Tibial nerve (tissue), 4 donors: ENCODE results near the gene ZFY. TPM values are rescaled to one million over a fixed set of nuclear protein-coding genes. Genes with fewer than 3 reads are reported as not detected.

Source experiments
- DNase-seq, 2 donors: peaks; one replicate each; pipeline ENCODE4 v3.0.0-alpha.2; 2019; ENCODE audit warnings: low spot score in 2 of 2
- H3K27ac ChIP-seq, 4 donors: fragments of 200-600 bp; sonication (generic) in 3 of 4; one replicate each; pipeline ENCODE4 v1.5.1; 2017 to 2019; ENCODE audit warnings: mild to moderate bottlenecking in 1 of 4
- H3K27me3 ChIP-seq, 2 donors: fragments of 200-600 bp; sonication (generic) in 1 of 2; one replicate each; pipeline versions ENCODE4 v1.5.1 to v1.6.0; 2017 to 2019
- H3K36me3 ChIP-seq, 3 donors: fragments of 200-600 bp; sonication (generic); one replicate each; pipeline ENCODE4 v1.5.1; 2018 to 2019
- H3K4me1 ChIP-seq, 4 donors: fragments of 200-600 bp; sonication (generic) in 3 of 4; one replicate each; pipeline ENCODE4 v1.5.1; 2017 to 2019
- H3K4me3 ChIP-seq, 4 donors: fragments of 200-600 bp; sonication (generic) in 3 of 4; one replicate each; pipeline ENCODE4 v1.5.1; 2017 to 2019; ENCODE audit warnings: mild to moderate bottlenecking in 1 of 4, moderate library complexity in 1 of 4
- H3K9me3 ChIP-seq, 4 donors: fragments of 200-600 bp; sonication (generic) in 3 of 4; one replicate each; pipeline ENCODE4 v1.5.1; 2017 to 2019
- EP300 ChIP-seq, 2 donors: sonication (generic); formaldehyde crosslinking; IDR thresholded peaks; one replicate each; pipeline ENCODE4 v1.6.1; 2017; ENCODE audit warnings: antibody characterized with exemption in 2 of 2, mild to moderate bottlenecking in 1 of 2
- POLR2A ChIP-seq, 2 donors: fragments of 450-650 bp; IDR thresholded peaks; one replicate each; pipeline ENCODE4 v1.6.1; 2017; ENCODE audit warnings: antibody characterized with exemption in 2 of 2, mild to moderate bottlenecking in 2 of 2, moderate library complexity in 2 of 2
- WGBS, 2 donors: methylation state at CpG; one replicate each; pipeline ENCODE4 v1.1.5; 2018; 5-methylcytosine and 5-hydroxymethylcytosine counted together
- total RNA-seq, 4 donors: library from RNA; depleted of rRNA; stranded (reverse); fragments of >200 nt; gene quantifications; one replicate each; pipeline ENCODE4 v1.1.0, GENCODE V29; 2016
- TF ChIP-seq, protein P1 (sequence below), 5 experiments: fragments of 200-600 bp in 3 of 5; fragments of 450-650 bp in 2 of 5; sonication (generic) in 3 of 5; IDR thresholded peaks; one replicate each; pipeline ENCODE4 v1.5.1; 2016 to 2019; ENCODE audit warnings: antibody characterized with exemption in 5 of 5, mild to moderate bottlenecking in 3 of 5, moderate library complexity in 2 of 5

The ZFY gene
- total RNA-seq, 4 donors from 2014 or later, result 0.30 to 19.2 (median 18.0) TPM; not detected in 1

DNA sequence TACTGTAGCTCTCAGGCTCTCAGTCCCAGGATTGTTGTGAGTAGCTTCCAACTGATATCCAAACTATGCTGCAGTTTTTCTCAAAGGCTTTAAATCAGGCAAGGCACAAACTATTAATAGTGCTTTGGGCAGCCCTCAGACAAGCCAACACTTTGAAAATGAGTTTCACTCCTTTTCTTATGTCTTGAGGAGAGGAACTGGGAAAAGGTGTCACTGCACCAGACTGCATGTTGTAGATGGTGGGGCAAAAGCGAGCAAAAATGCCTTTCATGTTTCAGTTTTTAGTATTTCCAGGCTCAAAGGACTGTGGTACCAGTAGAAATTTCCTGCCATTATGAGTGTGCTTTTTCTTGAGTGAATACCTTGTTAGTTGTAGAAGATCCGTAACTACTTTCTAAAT lies 39.1 kb upstream of the ZFY start:
- Histone ChIP-seq H3K4me3 (no peak overlapping the region), H3K4me1 (no peaks in the 10 kb centered on the region), H3K36me3 (no peaks in the 10 kb centered on the region), H3K9me3 (no peaks in the 10 kb centered on the region), H3K27me3 (no peaks in the 10 kb centered on the region), H3K27ac (no peak overlapping the region)
- 100% methylated on average over 2 of the region's 2 CpGs; no CpG with 5 or more reads in 1 of the 2 donors for WGBS, 2 donors
- no peak for DNase-seq
- TF ChIP-seq, protein P1, sequence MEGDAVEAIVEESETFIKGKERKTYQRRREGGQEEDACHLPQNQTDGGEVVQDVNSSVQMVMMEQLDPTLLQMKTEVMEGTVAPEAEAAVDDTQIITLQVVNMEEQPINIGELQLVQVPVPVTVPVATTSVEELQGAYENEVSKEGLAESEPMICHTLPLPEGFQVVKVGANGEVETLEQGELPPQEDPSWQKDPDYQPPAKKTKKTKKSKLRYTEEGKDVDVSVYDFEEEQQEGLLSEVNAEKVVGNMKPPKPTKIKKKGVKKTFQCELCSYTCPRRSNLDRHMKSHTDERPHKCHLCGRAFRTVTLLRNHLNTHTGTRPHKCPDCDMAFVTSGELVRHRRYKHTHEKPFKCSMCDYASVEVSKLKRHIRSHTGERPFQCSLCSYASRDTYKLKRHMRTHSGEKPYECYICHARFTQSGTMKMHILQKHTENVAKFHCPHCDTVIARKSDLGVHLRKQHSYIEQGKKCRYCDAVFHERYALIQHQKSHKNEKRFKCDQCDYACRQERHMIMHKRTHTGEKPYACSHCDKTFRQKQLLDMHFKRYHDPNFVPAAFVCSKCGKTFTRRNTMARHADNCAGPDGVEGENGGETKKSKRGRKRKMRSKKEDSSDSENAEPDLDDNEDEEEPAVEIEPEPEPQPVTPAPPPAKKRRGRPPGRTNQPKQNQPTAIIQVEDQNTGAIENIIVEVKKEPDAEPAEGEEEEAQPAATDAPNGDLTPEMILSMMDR (IDR thresholded peaks at IDR 0.05), result no peak
- TF ChIP-seq EP300 (IDR thresholded peaks at IDR 0.05) (no peak), POLR2A (IDR thresholded peaks at IDR 0.05) (no peak)

GRCh38 chrY:2907356-2907755 lies 27.8 kb upstream of the ZFY start:
- no peak overlapping the region for H3K27ac ChIP-seq
- H3K27me3 ChIP-seq, result no peaks in the 10 kb centered on the region
- H3K36me3 ChIP-seq, result no peaks in the 10 kb centered on the region
- H3K4me1 ChIP-seq, result no peaks in the 10 kb centered on the region
- peaks cover 0 to 5% (median 0%) of the 10 kb centered on the region in 4 donors for H3K9me3 ChIP-seq
- H3K4me3 ChIP-seq, result no peak overlapping the region
- DNase-seq, result no peak
- TF ChIP-seq EP300 (IDR thresholded peaks at IDR 0.05) (no peak), POLR2A (IDR thresholded peaks at IDR 0.05) (no peak)
- TF ChIP-seq, protein P1 (IDR thresholded peaks at IDR 0.05), result no peak
- WGBS, 2 donors, result 19% methylated on average over 1 of the region's 1 CpG; no CpG with 5 or more reads in 1 of the 2 donors

GRCh38 chrY:2913066-2913815 lies 21.9 kb upstream of the ZFY start:
- no peak for TF ChIP-seq EP300 (IDR thresholded peaks at IDR 0.05)
- TF ChIP-seq, protein P1 (IDR thresholded peaks at IDR 0.05), result no peak
- no peaks in the 10 kb centered on the region for H3K4me1 ChIP-seq

GRCh38 chrY:2934078-2934477 lies 1.1 kb upstream of the ZFY start:
- H3K27me3 ChIP-seq, result no peaks in the 10 kb centered on the region
- whole genome bisulfite sequencing, 2 donors, result 38% methylated on average over 10 of the region's 10 CpGs; no CpG with 5 or more reads in 1 of the 2 donors
- H3K9me3 ChIP-seq, result no peaks in the 10 kb centered on the region
- TF ChIP-seq EP300 (IDR thresholded peaks at IDR 0.05), result no peak
- TF ChIP-seq POLR2A (IDR thresholded peaks at IDR 0.05), result no peak
- TF ChIP-seq, protein P1 (IDR thresholded peaks at IDR 0.05), result no peak
- H3K27ac ChIP-seq, result peak overlapping the region in 2 of 4 donors; percentile 98
- peak overlapping the region in 2 of 4 donors; percentile 23 to 66 for H3K4me3 ChIP-seq
- H3K4me1 ChIP-seq, result peaks cover 0 to 14% (median 0%) of the 10 kb centered on the region in 4 donors
- DNase-seq, result no peak
- H3K36me3 ChIP-seq, result peaks cover 0 to 8% (median 0%) of the 10 kb centered on the region in 3 donors

More at GRCh38 chrY:2913066-2913815, 21.9 kb upstream of the ZFY start:
- Histone ChIP-seq H3K36me3 (no peaks in the 10 kb centered on the region), H3K9me3 (no peaks in the 10 kb centered on the region), H3K27ac (no peak overlapping the region), H3K27me3 (no peaks in the 10 kb centered on the region), H3K4me3 (no peak overlapping the region)
- DNase-seq, result no peak

- no peaks in the 10 kb centered on the region for H3K27me3 ChIP-seq
- peak; percentile 62 to 68 for DNase-seq
- H3K4me3 ChIP-seq, result peak overlapping the region in 2 of 4 donors; percentile 64 to 66
- peaks cover 0 to 5% (median 0%) of the 10 kb centered on the region in 3 donors for H3K36me3 ChIP-seq
- H3K9me3 ChIP-seq, result no peaks in the 10 kb centered on the region
- peaks cover 0 to 22% (median 0%) of the 10 kb centered on the region in 4 donors for H3K4me1 ChIP-seq
- peak overlapping the region in 2 of 4 donors; percentile 98 for H3K27ac ChIP-seq
- TF ChIP-seq EP300 (IDR thresholded peaks at IDR 0.05), result no peak
- TF ChIP-seq, protein P1 (IDR thresholded peaks at IDR 0.05), result peak in 1 of 5 experiments; percentile 62
- WGBS, 2 donors, result 0% methylated on average over 15 of the region's 63 CpGs; no CpG with 5 or more reads in 1 of the 2 donors
Measured at GRCh38 chrY:2935716-2936435, 695 bp downstream of the ZFY start.
